ENCODE results near the gene NLGN1. TPM values are rescaled to one million over a fixed set of nuclear protein-coding genes. Genes with fewer than 3 reads are reported as not detected.

NLGN1 gene
- total and polyA plus RNA-seq, 2 of the 8 experiments (the other 6 are each of a cell fraction or from before 2014, with no cell fraction given), result 7.8 to 14.8 TPM

- H3K27me3 ChIP-seq (replicated peaks in 1 of 4; ENCODE audit: control insufficient read depth in 3 of 4, extremely low read depth in 1 of 4, insufficient read depth in 3 of 4, low read length in 3 of 4), result no peaks in the 10 kb centered on the region
- no peaks in the 10 kb centered on the region for H3K23me2 ChIP-seq (ENCODE audit: low read depth, low read length)
- no peaks in the 10 kb centered on the region for H3K79me2 ChIP-seq (ENCODE audit: control insufficient read depth in 1 of 2, insufficient read depth in 2 of 2, low read length in 2 of 2)
- H3K9ac ChIP-seq (replicated peaks in 1 of 4; ENCODE audit: extremely low read depth in 1 of 4, low read depth in 3 of 4, low read length in 3 of 4), result no peak overlapping the region
- no peaks in the 10 kb centered on the region for H3K36me3 ChIP-seq (ENCODE audit: control insufficient read depth in 2 of 4, insufficient read depth in 4 of 4, low read length in 3 of 4)
- H3K27ac ChIP-seq (ENCODE audit: low read depth, low read length), result no peak overlapping the region
- CTCF ChIA-PET (ENCODE audit: partially characterized antibody), result no interaction called here
- DNase-seq (ENCODE audit: low read depth in 1 of 2, low spot score in 2 of 2) (no peak), FAIRE-seq (no peak)
- no peaks in the 10 kb centered on the region for H4K20me1 ChIP-seq (replicated peaks in 1 of 2; ENCODE audit: control insufficient read depth in 1 of 2, insufficient read depth in 2 of 2, low read length in 2 of 2)
- H4K91ac ChIP-seq (replicated peaks; ENCODE audit: insufficient read length, low read length), result no peak overlapping the region
- no peak overlapping the region for H2BK12ac ChIP-seq (ENCODE audit: low read depth, low read length)
- no peak overlapping the region for H2BK15ac ChIP-seq (ENCODE audit: low read length)
- no peaks in the 10 kb centered on the region for H3K79me1 ChIP-seq (ENCODE audit: low read depth, low read length)
- no peak overlapping the region for H3K4me2 ChIP-seq (ENCODE audit: insufficient read depth in 1 of 2, low read depth in 2 of 2, low read length in 2 of 2)
- no peak overlapping the region for H3K14ac ChIP-seq (ENCODE audit: insufficient read length)
- no peak overlapping the region for H2BK20ac ChIP-seq (ENCODE audit: low read length)
- H4K8ac ChIP-seq (ENCODE audit: extremely low read depth, insufficient read depth, low read length), result no peak overlapping the region
- no peak overlapping the region for H4K5ac ChIP-seq (ENCODE audit: insufficient read length, low read depth, low read length)
- no peaks in the 10 kb centered on the region for H3K9me3 ChIP-seq (ENCODE audit: insufficient read depth in 2 of 2, low read depth in 1 of 2, low read length in 1 of 2)
- no peak overlapping the region for H2AFZ ChIP-seq (ENCODE audit: low read length)
- no peak overlapping the region for H3K23ac ChIP-seq (ENCODE audit: insufficient read length)
- POLR2A ChIA-PET (ENCODE audit: partially characterized antibody), result no interaction called here
- no peak overlapping the region for H2BK5ac ChIP-seq (ENCODE audit: low read depth, low read length)
- H2AK5ac ChIP-seq (ENCODE audit: low read depth, low read length), result no peak overlapping the region
- H3K4ac ChIP-seq (replicated peaks; ENCODE audit: insufficient read length, low read depth, low read length), result no peak overlapping the region
- H3K56ac ChIP-seq (replicated peaks; ENCODE audit: insufficient read length, low read depth, low read length), result no peak overlapping the region
- H3K18ac ChIP-seq (ENCODE audit: extremely low read depth, low read length), result no peak overlapping the region
- H3K4me1 ChIP-seq (replicated peaks in 1 of 4; ENCODE audit: control insufficient read depth in 3 of 4, insufficient read depth in 4 of 4, low read length in 3 of 4), result no peaks in the 10 kb centered on the region
- no peak overlapping the region for H3K4me3 ChIP-seq (ENCODE audit: extremely low read depth in 1 of 4, insufficient read depth in 2 of 4, low read depth in 3 of 4, low read length in 4 of 4)
- no peak overlapping the region for H2BK120ac ChIP-seq (replicated peaks; ENCODE audit: low read depth, low read length)
- TF ChIP-seq HDAC2 (IDR thresholded peaks at IDR 0.05; ENCODE audit: borderline replicate concordance in 1 of 2, low read depth in 2 of 2, low read length in 2 of 2) (no peak), POLR2A (IDR thresholded peaks at IDR 0.05; ENCODE audit: control extremely low read depth in 1 of 2, low read depth in 2 of 2, low read length in 2 of 2) (no peak), CEBPB (IDR thresholded peaks at IDR 0.05; ENCODE audit: low read depth, low read length) (no peak), GABPA (IDR thresholded peaks at IDR 0.05; ENCODE audit: borderline replicate concordance, insufficient read depth, low read length) (no peak), ATF2 (IDR thresholded peaks at IDR 0.05; ENCODE audit: low read length) (no peak), TBP (IDR thresholded peaks at IDR 0.05; ENCODE audit: low read depth, low read length) (no peak), SP2 (IDR thresholded peaks at IDR 0.05; ENCODE audit: low read length) (no peak), SIN3A (conservative IDR thresholded peaks at IDR 0.05 in 1 of 2, IDR thresholded peaks at IDR 0.05 in 1 of 2; ENCODE audit: low read depth in 1 of 2, low read length in 2 of 2) (no peak), RXRA (IDR thresholded peaks at IDR 0.05; ENCODE audit: insufficient read depth, low read depth, low read length) (no peak), SIX5 (IDR thresholded peaks at IDR 0.05; ENCODE audit: low read depth, low read length) (no peak), JUN (IDR thresholded peaks at IDR 0.05; ENCODE audit: low read depth, low read length) (no peak), EZH2 (IDR thresholded peaks at IDR 0.05; ENCODE audit: low read depth, low read length, severe bottlenecking) (no peak), CBX5 (IDR thresholded peaks at IDR 0.05; ENCODE audit: low read depth, low read length) (no peak), GTF2F1 (IDR thresholded peaks at IDR 0.05; ENCODE audit: borderline replicate concordance, low read depth, low read length) (no peak), MAFK (IDR thresholded peaks at IDR 0.05; ENCODE audit: low read depth, low read length) (no peak)
Measured at GRCh38 chr3:173632945-173633344, 235.4 kb downstream of the NLGN1 start.
